ENCODE measurements around the gene TUBB6.

DNA sequence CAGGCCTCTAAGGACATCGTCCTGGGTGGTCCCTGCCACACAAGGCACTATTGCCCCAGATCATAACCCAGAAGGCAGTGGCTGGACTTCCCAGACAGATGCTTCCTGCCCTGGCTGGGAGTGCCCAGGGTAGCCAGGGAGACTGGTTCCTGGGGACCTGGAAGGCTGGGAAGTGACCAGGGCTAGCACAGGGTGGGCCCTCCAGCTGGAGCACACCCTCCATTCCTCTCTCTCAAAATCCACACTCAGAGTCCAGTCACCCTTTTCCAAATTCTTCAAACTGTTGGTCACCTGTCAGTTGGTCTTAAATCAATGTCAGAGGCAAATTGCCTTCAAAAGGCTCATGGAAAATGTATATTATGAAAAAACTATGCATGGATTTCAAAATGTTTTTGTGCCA is 11.6 kb upstream of the TUBB6 start:
- TF ChIP-seq, protein P1, sequence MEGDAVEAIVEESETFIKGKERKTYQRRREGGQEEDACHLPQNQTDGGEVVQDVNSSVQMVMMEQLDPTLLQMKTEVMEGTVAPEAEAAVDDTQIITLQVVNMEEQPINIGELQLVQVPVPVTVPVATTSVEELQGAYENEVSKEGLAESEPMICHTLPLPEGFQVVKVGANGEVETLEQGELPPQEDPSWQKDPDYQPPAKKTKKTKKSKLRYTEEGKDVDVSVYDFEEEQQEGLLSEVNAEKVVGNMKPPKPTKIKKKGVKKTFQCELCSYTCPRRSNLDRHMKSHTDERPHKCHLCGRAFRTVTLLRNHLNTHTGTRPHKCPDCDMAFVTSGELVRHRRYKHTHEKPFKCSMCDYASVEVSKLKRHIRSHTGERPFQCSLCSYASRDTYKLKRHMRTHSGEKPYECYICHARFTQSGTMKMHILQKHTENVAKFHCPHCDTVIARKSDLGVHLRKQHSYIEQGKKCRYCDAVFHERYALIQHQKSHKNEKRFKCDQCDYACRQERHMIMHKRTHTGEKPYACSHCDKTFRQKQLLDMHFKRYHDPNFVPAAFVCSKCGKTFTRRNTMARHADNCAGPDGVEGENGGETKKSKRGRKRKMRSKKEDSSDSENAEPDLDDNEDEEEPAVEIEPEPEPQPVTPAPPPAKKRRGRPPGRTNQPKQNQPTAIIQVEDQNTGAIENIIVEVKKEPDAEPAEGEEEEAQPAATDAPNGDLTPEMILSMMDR (IDR thresholded peaks at IDR 0.05; ENCODE audit: insufficient read depth, low read length), result no peak
- TF ChIP-seq POLR2AphosphoS5 (IDR thresholded peaks at IDR 0.05; ENCODE audit: low read depth), result no peak

Measured in HL-60 (cell line).